Islet precursor cell (in vitro differentiated cells): ENCODE results near the gene SRCIN1.

ENCODE experiments used
- DNase-seq: peaks from one replicate; pipeline ENCODE4 v3.0.0-alpha.2; 2018

SRCIN1 gene

DNA sequence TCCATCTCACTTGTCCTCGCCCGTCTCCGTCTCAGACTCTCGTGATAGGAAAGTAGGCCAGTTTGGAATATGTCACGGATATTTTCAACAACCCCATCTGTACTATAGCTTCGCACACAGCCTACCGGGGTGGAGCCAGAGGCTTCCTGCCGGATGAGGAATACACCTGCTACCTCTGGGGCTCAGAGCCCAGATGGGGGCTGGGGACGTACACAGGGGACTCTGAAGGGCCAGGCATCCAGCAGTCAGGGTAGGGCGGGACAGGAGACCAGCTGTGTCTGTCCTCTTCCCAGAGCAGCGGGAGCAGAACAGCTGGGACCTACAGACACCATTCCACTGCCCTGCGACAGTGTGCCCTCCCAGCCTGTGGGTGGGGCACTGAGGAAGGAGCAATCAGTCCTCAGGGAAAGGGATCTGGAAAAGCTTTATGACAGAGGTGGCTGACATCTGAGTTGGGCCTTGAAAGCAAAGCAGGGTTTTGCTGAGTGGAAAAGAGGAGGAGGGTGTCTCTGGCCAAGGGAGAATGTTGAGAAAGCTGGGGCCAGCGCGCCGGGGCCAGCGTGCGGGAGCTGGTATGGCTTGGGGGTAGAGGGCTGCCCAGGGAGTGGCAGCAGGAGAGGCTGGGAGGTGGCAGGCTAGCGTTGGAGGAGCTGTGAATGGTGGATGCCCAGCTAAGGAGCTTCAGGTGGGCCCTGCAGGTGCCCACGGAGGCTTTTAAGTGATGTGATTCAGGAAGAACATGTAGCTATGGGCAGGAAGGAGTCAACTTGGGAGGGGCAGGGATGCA lies 11.5 kb upstream of the SRCIN1 start:
- DNase-seq, result peak; percentile 67

DNA sequence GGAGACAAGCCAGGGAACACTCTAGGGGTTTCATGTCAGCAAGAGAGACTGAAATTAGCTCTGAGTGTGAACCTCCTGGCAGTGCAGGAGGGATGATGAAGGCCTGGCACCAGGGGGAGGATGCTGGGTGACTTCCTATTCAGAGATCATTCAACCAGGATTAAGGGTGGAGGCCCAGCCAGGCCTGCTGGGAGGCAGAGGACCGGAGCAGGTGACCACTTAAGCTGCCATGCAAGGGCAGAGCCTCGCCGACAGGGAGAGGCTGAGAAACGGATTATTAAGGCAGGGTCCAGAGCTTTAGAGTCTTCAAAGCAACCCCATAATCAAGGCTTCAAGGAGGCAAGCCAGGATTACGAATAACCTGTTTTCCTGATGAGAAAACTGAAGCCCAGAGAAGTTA lies 10.6 kb upstream of the SRCIN1 start:
- DNase-seq, result peak; percentile 43

DNA sequence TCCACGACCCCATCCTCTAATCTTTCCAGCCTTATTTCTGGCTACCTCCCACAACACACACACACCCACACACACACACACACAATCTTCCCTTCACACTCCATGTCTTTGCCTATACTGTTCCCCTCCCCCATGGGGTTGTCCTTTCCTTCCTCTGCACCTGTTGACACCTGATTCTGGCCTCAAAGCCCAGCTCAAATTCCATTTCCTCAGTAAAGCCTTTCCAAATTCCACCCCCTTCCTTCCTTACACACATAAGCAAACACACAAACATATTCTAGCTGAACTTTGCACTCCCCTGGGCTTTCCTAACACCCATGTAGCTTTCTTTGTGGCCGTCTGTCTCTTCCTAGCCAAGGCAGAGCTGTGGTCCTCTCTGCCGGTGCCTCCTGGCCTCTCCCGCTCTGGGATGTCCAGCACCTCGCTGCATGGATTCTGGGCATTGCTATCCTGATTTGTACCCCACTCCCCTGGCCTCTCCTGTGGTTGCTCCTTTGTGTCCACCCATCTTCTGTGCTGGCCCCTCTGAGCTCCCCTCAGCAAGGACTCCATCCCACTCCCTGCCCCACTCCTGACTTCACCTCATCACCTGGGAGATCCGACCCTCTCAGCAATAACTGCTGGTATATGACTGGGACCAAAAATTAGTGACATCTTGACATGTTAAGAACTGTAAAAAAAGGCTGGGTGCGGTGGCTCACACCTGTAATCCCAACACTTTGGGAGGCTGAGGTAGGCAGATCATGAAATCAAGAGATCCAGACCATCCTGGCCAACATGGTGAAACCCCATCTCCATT lies 8.4 kb upstream of the SRCIN1 start:
- peak; percentile 50 for DNase-seq

DNA sequence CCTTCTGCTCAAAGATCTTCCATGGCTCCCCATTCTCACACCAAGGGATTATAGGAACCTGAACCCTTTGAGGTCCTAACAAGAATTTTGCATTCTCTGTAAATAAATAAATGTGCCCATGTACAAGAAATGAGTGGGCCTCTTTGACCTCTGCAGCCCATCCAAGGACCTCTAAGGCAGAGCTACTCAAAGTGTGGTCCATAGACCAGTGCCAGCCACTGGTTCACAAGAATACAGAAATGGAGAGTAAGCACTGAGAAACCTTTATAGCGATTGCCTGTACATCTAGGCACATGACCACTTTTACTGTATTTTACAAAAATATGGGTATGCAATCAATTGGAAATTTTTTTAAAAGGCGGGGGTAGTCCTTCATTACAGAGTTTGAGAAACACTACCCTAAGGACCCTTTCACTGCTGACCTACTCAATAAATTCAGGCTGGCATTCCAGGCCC lies 7.8 kb upstream of the SRCIN1 start:
- no peak for DNase-seq

DNA sequence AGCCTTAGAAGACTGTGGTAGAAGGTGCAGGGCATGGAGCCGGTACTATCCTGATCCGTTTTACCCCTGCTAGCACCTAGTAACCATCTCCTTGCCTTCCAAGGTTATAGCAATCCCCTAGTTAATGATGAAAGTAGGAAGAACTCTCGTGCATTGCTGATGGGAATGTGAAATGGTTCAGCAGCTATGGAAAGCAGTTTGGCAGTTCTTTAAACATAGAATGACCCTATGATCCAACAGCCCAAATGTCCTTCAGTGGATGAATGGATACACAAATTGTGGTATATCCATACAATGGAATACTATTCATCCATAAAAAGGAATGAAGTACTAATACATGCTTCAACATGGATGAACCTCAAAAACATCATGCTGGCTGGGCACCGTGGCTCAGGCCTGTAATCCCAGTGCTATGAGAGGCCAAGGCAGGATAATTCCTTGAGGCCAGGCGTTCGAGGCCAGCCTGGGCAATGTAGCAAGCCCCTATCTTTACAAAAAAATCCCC lies 6.2 kb upstream of the SRCIN1 start:
- DNase-seq, result no peak

DNA sequence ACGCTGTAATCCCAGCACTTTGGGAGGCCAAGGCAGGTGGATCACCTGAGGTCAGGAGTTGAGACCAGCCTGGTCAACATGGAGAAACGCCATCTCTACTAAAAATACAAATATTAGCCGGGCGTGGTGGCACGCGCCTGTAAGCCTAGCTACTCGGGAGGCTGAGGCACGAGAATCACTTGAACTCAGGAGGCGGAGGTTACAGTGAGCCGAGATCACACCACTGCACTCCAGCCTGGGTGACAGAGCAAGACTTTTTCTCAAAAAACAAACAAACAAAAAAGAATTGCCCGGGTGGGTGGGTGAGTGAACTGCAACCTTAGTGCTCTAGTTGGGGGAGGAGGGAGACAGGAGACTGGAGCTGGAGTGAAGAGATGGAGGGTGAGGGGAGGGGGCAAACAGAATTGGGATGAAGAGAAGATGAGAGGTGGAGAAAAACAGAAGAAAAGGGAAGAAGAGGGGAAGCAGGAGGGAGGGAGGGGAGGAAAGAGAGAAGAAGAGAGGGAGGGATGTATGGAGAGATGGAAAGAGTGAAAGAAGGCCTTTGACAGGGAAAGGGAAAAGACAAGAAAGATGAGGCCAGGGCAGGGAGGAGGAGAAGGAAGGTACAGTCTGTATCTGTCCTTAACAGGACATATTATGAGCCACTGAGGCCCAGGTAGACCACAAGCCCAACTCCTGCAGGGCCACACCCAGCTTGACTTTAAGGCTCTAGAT lies 5.5 kb upstream of the SRCIN1 start:
- DNase-seq, result no peak

DNA sequence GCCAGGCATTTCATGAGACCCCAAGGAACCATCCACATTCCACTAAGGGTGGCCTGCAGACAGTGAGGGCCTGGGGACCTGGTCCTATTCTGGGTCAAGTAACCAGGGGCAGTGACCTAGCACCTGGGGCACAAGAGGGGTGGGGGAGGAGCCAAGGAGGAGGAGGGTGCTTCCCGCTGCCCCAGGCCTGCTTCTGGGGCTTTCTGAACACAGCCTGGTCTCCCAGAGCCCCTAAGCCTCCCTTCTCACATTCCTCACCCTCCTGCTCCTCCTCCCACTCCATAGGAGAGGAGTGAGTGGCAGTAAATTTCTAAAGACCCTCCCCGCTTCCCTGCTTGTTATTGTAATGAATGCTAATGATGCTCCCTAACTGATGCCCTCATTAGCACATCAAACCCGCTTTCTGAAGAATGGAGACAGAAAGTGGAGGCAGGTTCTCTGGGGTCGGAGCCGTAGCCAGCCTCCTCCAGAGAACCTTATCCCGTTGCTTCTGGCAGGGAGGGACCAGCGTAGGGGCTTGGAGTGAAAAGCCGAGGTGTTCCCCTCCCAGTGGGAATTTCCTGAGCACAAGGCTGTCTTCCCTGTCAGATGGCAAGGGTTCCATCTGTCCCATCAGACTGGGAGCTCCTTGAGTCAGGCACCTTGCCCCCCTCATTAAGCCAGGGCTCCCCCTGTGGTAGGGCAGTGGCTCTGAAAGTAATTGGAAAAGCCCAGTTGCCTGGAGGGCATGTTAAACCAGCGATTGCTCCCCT lies 3.7 kb upstream of the SRCIN1 start:
- peak; percentile 75 for DNase-seq

DNA sequence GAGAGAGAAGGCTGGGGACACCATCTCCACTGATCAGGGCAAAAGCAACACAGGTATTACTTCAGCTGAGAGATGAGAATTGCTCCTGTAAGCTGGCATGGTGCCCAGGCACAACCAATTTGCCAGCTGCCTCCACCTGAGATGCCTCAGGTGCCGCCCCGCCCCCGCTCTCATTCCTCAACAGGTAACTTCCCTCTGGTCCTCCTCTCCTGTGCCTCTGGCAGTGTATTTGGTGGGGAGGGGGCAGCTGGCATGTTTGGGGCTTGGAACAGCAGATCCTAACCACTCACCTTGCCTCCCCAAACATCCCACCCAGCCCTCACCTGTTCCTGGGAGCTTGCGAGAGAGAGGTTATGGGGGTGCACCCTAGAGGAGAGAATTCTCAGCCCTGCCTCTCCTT lies 2.9 kb upstream of the SRCIN1 start:
- DNase-seq, result peak; percentile 54

DNA sequence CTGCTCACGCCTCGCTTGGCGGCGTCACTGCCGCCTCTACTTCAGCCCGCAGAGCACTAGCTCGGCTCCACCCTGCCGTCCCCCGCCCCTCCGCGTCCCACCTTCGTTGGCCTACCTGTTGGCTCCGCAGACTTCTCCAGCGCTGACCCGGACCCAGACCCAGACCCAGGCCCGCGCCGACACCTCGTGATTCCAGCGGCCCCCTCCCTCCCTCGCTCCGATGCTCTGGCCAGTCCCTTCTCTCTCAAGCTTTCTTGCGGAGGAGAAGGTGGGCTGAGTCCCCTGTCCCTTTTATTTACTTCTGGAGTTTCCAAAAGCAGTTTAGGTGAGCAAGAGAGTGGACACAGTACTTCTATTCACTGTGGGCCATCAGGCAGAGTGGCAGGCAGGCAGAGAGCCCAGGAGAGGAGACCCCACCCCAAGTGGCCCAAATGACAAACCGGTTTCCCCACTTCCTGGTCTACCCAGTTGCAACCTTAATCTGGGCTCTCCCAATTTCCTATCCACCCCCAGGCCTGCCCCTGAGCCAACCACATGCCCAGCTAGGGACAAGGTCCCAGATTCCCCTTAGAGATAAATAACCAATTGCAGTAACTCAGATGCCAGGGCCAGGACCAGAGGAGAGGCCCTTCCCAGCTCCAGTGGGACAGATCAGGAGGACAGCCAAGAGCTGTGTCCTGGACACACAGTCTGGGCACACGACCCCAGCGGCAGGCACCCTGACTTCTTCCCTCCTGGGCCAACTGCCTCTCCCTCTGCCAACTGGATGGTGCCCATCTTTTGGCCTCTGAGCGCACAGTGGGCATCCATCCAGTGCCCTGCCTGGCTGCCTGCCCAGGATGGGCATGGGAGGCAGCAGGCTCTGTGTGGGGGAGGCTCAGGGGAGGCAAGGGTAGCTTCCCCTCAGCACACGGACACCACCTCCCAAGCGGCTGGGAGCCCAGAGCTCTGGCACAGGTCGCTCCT lies 1.2 kb upstream of the SRCIN1 start:
- peak; percentile 67 for DNase-seq

DNA sequence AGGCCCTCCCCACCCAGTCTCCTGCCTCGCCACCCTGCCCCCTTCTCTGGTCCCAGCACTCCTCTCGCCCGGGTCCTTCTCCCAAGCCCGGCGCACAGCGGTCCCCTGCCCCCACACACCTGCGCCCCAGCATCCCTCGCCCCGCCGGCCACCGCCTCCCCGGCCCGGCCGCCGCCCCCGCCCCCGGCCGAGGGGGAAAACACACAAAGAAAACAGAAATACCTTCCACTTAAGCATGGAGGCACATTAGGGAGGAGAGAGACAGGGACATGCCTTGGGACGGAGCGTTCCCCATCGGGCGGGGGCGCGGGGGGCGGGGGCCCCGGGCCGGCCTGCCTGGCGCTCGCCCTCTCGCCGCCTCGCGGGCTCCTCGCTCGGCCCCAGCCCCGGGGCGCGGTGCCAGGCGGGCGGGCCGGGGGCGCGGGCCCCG lies 326 bp downstream of the SRCIN1 start:
- peak; percentile 84 for DNase-seq

DNA sequence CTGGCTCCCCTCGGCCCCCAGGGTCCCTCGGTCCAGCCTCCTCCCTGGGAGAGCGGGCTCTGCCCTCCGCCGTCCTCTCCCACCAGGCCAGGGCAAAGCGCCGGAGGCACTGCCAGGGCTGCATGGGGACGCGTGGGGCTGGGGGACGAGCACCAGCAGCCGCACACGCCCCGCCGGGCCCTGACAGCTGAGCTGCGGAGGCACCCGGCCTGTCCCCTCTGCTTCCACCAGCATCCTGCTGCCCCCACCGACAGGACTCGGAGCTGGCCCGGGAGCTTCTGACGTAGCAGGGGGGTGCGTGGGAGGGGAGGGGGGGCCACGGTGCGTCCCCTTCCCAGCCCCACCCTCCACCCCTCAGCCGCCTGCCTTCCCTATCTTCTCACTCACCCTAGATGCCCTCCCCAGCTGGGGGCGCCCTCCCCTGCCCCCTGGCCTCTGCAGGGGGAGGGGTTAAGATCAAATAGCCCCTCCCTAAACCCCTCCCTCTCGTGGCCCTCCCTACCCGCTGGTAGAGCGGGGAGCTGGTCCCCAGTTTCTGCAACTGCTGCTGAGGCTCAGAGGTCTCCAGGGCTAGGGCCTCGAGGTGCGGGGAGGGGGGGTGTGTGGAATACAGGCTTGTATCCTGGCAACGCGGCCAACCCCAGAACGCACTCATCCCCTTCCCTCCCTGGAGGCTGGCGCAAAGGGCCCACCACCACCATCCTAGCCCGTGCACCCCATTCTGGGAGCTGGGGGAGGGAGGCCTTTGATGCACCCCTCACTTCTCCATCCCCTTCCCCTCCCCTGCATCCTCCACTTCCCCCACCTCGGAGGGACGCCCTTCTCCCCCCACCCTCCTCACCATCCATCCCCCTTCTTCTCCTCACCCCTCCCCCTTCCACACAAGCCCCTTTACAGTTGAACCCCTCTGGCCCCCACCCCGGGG lies 1.0 kb downstream of the SRCIN1 start:
- DNase-seq, result peak; percentile 79

DNA sequence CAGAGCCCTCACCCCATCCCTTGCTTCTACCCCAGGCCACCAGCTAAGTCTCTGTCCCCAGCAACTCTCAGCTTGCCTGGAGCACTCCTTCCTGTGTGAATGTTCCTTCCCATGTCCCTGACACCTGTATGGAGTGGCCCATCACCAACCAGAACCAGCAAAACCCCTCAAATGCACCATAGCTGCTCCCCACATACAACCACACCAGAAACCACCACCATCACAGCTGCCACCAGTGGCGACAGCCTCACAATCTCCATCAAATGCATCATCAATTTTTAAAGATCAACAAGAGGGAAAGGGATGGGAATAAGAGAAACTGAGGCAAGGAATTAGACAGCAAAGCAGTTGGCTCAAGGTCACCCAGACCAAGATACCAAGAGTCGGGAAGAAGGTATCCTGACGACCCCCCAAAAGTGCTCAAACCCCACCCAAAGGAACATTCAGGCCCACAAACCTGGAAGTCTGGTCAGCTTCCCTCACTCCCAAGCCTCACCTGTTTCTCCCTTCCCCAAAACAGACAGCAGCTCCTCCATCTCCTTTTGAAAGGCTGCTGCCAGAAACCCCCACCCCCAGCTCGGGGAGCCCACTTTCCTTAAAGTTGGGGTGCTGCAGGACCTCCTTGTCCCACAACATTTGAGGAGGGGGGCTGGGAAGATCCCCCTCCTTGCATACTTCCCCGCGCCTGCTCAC lies 1.8 kb downstream of the SRCIN1 start:
- no peak for DNase-seq

DNA sequence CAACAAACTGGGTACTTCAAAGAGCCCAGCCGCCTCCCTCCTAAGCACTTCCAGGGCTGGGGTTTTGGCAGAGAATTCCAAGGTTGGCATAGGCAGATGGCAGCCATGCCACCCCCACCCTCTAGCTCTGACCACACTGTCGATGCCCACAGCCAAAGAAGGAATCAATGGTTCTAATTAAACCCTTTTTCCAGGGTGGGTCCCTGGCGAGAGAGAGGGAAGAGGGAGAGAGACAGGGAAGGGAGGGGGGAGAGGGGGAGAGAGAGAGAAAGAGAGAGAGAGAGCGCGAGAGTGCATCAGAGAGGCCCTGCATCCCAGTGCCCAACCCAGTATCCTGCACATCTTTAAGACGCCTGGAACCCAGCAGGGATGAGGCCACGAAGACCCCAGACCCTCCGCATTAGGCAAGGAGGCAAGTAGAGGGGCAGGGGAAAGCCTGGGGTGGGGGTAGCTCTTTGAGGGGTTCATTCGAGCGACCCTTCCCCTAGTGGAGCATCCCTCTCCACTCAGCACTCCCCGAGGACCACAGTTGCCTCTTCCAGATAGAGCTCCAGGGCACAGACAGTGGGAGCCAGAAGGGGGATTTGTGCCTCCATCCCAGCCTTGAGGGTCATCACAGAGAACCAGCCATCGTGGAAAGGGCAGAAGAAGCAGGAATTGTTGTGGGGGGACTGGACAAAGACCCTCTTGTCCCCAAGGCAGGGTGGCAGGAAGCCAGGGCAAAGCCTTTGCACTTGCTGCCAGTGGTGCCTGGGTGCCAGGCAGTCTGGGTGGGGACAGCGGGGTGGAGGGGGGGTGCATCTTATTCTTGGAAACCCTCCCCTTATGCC lies 2.6 kb downstream of the SRCIN1 start:
- DNase-seq, result peak; percentile 52

DNA sequence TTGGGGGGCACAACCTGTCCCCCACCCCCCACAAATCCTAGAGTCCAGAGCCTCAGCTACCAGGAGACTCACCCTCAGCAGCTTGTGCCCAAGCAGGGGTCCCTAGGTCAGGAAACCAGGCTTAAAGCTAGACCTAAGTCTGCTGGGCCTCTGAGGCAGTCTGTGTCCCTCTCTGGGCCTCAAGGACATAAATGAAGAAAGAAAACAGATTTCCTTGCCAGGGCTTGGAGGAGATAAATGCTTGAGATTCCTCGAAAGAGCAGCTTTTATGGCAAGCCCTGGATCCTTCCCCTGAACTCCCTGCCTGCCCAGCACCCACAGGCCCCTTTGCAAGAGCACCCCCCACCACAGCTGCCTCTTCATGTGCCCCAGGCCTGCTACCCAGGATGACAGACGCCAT lies 3.3 kb downstream of the SRCIN1 start:
- peak; percentile 58 for DNase-seq

DNA sequence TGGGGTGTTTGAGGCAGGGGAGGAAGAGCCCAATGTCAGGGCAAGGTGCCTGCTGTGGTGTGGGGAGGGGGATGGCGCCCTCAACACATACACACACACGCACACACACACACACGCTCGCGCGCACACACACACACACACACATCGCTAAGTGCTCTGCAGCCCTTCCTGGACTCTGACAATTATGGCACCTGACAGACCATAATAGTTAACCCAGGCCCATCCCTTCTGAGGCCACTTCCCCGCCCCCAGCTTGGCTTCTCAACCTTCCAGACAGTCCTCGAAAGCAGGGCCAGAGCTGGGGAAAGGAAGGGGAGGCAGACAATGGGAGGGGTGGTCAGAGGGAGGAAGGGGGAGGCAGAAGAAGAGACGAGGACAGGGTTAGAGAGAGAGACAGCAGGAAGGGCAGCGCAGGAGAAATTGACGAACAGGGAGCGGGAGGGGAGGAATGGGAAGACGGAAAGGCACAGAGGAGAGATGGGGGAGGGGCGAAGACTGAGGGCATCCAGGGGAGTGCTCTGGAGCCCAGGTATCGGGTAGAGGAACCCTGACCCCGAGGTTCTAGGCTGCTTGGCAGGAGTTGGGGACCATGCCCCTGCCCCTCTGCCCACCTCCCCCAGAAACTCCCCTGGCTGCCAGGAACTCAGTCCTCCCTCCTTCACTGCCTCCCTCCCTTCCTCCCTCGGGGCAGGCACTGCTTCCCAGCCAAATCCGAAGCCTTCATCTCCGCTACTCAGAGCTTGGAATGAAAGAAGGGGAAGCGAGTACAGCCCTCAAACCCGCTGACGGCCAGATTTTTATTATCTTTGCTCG lies 4.0 kb downstream of the SRCIN1 start:
- DNase-seq, result peak; percentile 94

DNA sequence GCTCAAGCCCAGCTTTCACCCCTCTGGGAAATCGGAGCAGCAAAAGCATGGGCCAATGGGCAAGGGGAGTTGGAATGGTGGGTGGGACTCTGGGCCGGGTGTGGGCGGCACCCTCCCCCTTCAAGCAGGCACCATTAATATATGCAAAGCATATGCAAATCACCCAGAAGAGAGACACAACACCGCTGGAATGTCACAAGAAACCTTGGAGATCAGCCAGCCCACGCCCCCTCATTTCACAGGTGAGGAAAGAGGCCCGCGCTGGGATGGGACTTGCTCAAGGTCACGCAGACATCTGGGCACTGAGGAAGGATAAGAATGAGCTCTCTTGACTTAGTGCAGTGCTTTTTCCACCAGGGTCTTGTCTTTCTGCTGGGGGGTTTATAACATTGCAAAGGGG lies 4.8 kb downstream of the SRCIN1 start:
- peak; percentile 62 for DNase-seq

DNA sequence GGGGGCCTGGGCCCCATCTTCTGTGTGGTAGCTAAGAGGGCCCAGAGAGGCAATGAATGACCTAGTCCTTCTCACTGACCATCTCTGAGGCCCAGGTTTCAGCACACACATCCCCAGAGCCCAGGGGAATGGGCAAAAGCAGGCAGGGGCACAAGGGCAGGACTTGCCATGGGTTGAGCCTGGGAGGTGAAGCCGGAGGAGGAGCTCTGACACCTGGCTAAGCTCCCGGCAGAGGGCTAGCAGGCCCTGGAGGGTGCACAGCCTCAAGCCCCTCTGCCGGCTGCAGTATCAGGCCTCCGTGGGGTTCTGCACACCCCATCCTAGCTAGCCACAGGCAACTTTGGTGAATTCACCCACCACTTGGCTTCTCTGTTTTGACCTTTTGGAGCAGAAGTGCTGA lies 5.3 kb downstream of the SRCIN1 start:
- no peak for DNase-seq

DNA sequence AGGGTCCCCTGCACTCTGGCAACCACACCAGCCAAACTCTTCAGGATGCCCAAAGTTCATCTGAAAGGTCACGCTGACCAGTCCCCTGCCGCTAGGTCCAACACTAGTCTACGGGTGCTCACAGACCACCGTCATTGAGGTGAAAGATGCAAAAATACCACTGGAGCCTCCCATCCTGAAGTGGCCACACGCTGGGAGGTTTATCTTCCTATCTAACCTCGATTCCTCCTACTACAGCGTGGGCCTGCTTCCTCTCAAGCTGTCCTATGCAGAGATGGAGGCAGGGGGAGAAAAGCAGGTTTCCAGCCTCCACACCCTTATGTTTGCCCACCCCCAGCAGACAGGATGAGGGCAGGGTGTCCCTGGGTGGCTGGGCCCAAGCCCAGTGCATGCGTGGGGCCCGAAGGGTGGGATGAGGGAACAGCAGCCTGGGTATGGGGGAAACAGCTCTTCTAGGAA lies 6.3 kb downstream of the SRCIN1 start:
- DNase-seq, result peak; percentile 65
